NB4 (cell line): ENCODE measurements around the gene CTXN1.

Source experiments
- MYC ChIP-seq: IDR thresholded peaks from 2 replicates; pipeline ENCODE4 v1.6.1; 2011; ENCODE audit warnings: low read depth, low read length
- POLR2A ChIP-seq: IDR thresholded peaks from 2 replicates; pipeline ENCODE4 v1.6.1; 2011; ENCODE audit warnings: mild to moderate bottlenecking; ENCODE audit not compliant: insufficient read length; ENCODE audit errors: extremely low read depth
- TF ChIP-seq, protein P1 (sequence below): IDR thresholded peaks from one replicate; pipeline ENCODE4 v1.5.1; 2012; ENCODE audit warnings: low read depth, low read length
- TF ChIP-seq, protein P2 (sequence below): IDR thresholded peaks from 2 replicates; pipeline ENCODE4 v1.6.1; 2011; ENCODE audit warnings: low read depth, low read length

- TF ChIP-seq POLR2A (no peak), MYC (no peak)
- TF ChIP-seq, protein P1, sequence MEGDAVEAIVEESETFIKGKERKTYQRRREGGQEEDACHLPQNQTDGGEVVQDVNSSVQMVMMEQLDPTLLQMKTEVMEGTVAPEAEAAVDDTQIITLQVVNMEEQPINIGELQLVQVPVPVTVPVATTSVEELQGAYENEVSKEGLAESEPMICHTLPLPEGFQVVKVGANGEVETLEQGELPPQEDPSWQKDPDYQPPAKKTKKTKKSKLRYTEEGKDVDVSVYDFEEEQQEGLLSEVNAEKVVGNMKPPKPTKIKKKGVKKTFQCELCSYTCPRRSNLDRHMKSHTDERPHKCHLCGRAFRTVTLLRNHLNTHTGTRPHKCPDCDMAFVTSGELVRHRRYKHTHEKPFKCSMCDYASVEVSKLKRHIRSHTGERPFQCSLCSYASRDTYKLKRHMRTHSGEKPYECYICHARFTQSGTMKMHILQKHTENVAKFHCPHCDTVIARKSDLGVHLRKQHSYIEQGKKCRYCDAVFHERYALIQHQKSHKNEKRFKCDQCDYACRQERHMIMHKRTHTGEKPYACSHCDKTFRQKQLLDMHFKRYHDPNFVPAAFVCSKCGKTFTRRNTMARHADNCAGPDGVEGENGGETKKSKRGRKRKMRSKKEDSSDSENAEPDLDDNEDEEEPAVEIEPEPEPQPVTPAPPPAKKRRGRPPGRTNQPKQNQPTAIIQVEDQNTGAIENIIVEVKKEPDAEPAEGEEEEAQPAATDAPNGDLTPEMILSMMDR, result no peak
- TF ChIP-seq, protein P2, sequence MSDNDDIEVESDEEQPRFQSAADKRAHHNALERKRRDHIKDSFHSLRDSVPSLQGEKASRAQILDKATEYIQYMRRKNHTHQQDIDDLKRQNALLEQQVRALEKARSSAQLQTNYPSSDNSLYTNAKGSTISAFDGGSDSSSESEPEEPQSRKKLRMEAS, result no peak
Observed at GRCh38 chr19:7923295-7924191, 2.4 kb downstream of the CTXN1 start.
